Memory B cell (primary cell): ENCODE results near the gene CHRM2.

ENCODE experiments used
- ATAC-seq: fragments of 150-1000 bp; cut with Tn5 transposase; 2 replicates; pipeline ENCODE4 v1.10.0; 2021; ENCODE audit warnings: low read depth, mild to moderate bottlenecking, moderate library complexity
- DNase-seq, 2 donors: peaks; one replicate each; pipeline ENCODE4 v3.0.0; 2022; ENCODE audit warnings: low spot score in 2 of 2
- H3K27ac Mint-ChIP-seq: one replicate; pipeline ENCODE4 v1.8.0; 2022; ENCODE audit warnings: mild to moderate bottlenecking, moderate library complexity, mixed read lengths
- H3K27me3 Mint-ChIP-seq: one replicate; pipeline ENCODE4 v1.8.0; 2022; ENCODE audit warnings: mixed read lengths
- H3K36me3 Mint-ChIP-seq: one replicate; pipeline ENCODE4 v1.8.0; 2022; ENCODE audit warnings: mild to moderate bottlenecking, mixed read lengths
- H3K4me1 Mint-ChIP-seq: one replicate; pipeline ENCODE4 v1.8.0; 2022; ENCODE audit warnings: mixed read lengths
- H3K4me3 Mint-ChIP-seq: one replicate; pipeline ENCODE4 v1.8.0; 2022; ENCODE audit warnings: mild to moderate bottlenecking, moderate library complexity, mixed read lengths
- H3K9me3 Mint-ChIP-seq: one replicate; pipeline ENCODE4 v1.8.0; 2022; ENCODE audit warnings: mixed read lengths

Gene CHRM2

DNA sequence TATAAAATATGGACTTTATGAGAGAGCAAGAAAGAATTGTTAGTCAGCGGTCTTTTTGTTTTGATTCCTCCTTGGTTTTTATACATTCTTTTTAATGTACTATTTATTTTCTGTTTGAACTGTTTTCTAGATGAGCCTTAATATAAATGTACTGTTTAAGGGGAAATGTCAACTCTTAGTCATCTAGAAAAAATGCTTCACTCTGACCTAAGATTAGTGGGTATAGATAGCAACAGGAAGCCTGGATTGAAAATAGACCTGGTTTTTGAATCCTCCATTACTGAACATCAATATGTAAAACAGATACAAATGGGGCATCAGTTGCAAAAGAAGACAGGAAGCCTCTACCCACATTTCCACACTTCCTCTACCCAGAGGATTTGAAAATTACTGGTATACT lies 87.8 kb downstream of the CHRM2 start:
- Mint-ChIP-seq H3K36me3 (no peaks in the 10 kb centered on the region), H3K4me3 (no peak overlapping the region), H3K27ac (no peak overlapping the region), H3K4me1 (no peaks in the 10 kb centered on the region), H3K27me3 (no peaks in the 10 kb centered on the region), H3K9me3 (peaks cover 8% of the 10 kb centered on the region)
- DNase-seq (no peak), ATAC-seq (no peak)

DNA sequence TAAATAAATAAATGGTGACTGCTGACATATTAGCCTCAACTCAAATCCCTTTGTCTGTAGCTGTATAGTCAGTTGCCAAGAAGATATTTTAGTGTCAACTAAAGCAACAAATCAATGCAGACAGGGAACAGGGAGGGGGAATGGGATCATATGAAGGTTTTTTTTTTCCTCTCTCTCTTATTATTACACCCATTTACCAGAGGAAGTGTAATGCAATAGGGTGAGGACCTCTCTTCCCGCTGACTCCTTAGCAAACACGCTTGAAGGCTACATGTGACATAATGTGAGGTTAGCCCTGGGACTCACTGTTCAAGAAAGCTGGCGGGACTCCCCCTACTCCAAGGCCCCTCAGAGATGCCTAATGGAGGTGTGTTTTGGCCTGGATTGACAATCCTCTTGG lies 88.2 kb downstream of the CHRM2 start:
- no peak overlapping the region for H3K4me3 Mint-ChIP-seq
- no peaks in the 10 kb centered on the region for H3K27me3 Mint-ChIP-seq
- DNase-seq (no peak), ATAC-seq (no peak)
- no peaks in the 10 kb centered on the region for H3K4me1 Mint-ChIP-seq
- H3K9me3 Mint-ChIP-seq, result peaks cover 10% of the 10 kb centered on the region
- H3K27ac Mint-ChIP-seq, result no peak overlapping the region
- H3K36me3 Mint-ChIP-seq, result no peaks in the 10 kb centered on the region

DNA sequence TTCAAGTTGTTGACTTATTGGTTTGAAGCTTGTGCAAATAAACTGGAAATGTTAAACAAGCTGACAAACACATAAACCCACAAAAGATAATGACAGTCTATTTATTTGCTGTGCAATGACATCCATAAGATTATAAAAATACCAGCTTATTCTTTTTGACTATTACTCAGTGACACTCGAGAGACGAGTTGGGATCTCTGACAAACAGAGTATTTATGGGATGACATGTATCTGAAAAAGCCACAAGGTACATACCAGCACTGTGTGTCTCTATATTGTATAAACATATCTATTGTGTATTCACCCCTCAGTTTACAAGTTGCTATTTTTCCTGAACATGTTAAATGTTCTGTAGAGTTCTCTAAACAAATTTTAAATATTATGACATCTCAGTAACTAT lies 88.9 kb downstream of the CHRM2 start:
- no peak for ATAC-seq
- Mint-ChIP-seq H3K9me3 (peaks cover 7% of the 10 kb centered on the region), H3K4me1 (no peaks in the 10 kb centered on the region), H3K4me3 (no peak overlapping the region), H3K27ac (no peak overlapping the region), H3K27me3 (no peaks in the 10 kb centered on the region), H3K36me3 (no peaks in the 10 kb centered on the region)
- DNase-seq, result no peak

DNA sequence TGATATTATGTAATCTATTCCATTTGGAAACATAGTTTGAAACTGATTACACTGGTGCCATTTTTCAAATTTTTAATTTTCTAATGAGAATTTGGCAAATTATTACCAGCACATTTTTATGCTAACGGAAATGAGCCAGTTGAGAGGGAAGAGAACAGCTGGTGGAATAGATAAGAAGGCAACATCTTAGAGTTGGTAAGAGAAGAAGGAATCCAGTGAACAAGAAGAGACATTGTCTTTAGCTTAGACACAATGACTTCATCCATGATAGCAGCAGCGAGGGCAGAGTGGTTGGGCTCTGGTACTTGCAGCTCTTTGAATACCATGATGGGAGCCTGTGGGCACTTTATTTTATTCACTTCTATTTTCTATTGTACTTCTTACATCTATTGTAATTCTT lies 89.6 kb downstream of the CHRM2 start:
- Mint-ChIP-seq H3K9me3 (peaks cover 4% of the 10 kb centered on the region), H3K27ac (no peak overlapping the region), H3K4me3 (no peak overlapping the region), H3K27me3 (no peaks in the 10 kb centered on the region), H3K4me1 (no peaks in the 10 kb centered on the region), H3K36me3 (no peaks in the 10 kb centered on the region)
- DNase-seq (no peak), ATAC-seq (no peak)

DNA sequence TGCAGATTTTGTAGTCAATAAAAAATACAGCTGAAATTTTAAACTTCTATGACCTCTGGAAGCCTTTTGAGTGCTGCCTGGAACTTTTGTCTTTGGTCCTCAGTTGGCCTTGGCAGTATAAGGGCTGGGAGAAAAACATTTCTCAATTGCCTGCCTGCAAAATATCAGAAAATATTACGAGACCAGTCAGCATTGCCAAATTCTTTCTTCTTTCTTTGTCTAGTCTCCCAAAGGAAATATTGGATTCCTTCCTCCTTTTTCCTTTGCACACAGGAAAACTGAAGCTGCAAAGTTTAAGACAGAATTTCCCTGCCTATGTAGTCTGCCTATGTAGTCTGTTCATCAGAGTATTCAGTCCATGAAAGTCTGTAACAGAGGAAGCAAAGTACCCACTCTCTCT lies 95.9 kb downstream of the CHRM2 start:
- H3K36me3 Mint-ChIP-seq, result no peaks in the 10 kb centered on the region
- ATAC-seq (no peak), DNase-seq (no peak)
- no peaks in the 10 kb centered on the region for H3K4me1 Mint-ChIP-seq
- H3K27ac Mint-ChIP-seq, result no peak overlapping the region
- H3K9me3 Mint-ChIP-seq, result peaks cover 2% of the 10 kb centered on the region
- H3K27me3 Mint-ChIP-seq, result no peaks in the 10 kb centered on the region
- H3K4me3 Mint-ChIP-seq, result no peak overlapping the region

DNA sequence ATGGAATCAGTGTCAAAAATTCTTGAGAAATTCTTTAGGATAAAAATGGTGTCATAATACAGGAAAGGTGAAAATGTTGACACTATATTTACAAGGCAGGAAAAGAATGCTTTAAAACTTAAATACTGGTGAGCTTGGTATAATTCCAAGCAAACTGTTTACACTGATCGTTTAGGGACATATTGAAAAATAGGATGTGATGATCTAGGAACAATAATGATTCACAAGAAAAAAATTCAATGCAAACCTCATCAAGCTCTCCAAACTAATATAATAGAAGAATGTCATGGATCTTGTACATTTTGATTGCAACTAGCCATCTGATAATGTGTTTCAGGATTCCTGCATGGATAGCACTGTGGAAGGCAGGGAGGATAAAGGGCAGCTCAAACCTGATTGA lies 98.4 kb downstream of the CHRM2 start:
- H3K4me1 Mint-ChIP-seq, result no peaks in the 10 kb centered on the region
- no peaks in the 10 kb centered on the region for H3K27me3 Mint-ChIP-seq
- H3K4me3 Mint-ChIP-seq, result no peak overlapping the region
- H3K9me3 Mint-ChIP-seq, result peaks cover 2% of the 10 kb centered on the region
- no peak overlapping the region for H3K27ac Mint-ChIP-seq
- ATAC-seq (no peak), DNase-seq (no peak)
- no peaks in the 10 kb centered on the region for H3K36me3 Mint-ChIP-seq

DNA sequence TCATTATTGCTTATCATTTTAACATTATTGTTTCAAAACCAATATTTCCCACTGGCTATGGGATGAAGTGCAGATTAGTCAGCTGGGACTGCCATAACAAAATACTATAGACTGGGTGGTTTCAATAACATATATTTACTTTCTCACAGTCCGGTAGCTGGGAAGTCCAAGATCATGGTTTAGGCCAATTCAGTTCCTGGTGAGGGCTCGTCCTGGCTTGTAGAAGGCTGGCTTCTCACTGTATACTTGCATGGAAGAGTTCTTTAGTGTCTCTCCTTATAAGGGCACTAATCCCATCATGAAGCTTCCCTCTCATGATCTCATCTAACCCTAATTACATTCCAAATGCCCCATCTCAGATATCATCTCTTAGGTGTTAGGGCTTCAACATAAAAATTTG lies 101.3 kb downstream of the CHRM2 start:
- Mint-ChIP-seq H3K27ac (no peak overlapping the region), H3K4me1 (no peaks in the 10 kb centered on the region), H3K36me3 (no peaks in the 10 kb centered on the region), H3K4me3 (no peak overlapping the region), H3K9me3 (peaks cover 5% of the 10 kb centered on the region), H3K27me3 (no peaks in the 10 kb centered on the region)
- DNase-seq (no peak), ATAC-seq (no peak)

DNA sequence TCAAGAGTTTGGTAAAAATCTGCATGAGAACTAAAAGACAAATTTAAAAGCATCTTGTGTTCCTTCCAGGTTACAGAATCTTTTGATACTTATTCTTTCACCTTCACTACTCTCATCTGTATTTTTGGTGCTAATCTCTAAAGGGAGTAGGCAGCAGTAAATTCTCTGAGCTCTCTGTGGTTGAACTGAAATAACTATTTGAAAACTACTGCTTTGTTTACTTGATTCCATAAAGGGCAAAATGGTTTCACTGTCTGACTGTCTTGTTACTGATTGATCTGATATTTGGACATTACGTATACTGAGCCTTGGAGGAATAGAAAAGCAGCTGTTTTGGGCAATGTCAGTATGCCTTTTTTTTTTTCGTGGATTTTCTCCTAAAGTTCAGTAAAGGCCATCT lies 103.3 kb downstream of the CHRM2 start:
- Mint-ChIP-seq H3K4me3 (no peak overlapping the region), H3K4me1 (no peaks in the 10 kb centered on the region), H3K9me3 (peaks cover 5% of the 10 kb centered on the region), H3K27ac (no peak overlapping the region), H3K36me3 (no peaks in the 10 kb centered on the region), H3K27me3 (no peaks in the 10 kb centered on the region)
- DNase-seq (no peak), ATAC-seq (no peak)

DNA sequence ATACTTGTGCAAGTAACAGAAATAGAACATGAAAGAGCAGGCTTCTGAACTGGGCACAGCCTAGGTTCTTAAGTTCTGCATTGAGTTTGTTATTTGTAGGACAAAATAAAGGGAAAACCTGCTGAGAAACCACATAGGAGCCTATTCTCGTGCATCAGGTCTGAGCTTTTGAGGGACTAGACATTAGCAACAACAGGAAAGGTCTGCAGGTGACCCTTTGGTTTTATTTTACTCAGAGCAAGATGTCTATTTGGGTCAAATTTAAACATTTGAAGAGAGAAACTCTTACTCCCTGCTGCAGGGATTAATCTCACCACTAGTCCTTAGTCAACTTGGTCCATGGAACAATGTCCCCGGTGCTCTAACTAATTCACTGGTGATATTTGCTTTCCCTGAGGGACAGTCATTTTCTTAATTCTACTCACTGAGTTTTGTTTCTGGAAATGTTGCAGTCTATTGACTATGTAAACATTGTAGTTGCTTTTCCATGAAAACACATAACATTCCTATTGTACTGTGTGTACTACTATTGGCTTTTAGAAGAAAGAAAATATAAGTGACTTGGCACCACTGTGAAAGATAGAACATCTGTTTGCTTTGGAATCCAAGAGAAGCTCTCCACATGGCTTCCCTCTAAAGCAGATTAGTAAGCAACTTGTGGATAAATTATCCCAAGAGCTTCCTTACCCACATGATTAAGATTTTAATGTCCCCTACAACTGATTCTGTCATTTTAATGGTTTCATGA lies 108.2 kb downstream of the CHRM2 start:
- Mint-ChIP-seq H3K36me3 (no peaks in the 10 kb centered on the region), H3K9me3 (peaks cover 7% of the 10 kb centered on the region), H3K27me3 (no peaks in the 10 kb centered on the region)

DNA sequence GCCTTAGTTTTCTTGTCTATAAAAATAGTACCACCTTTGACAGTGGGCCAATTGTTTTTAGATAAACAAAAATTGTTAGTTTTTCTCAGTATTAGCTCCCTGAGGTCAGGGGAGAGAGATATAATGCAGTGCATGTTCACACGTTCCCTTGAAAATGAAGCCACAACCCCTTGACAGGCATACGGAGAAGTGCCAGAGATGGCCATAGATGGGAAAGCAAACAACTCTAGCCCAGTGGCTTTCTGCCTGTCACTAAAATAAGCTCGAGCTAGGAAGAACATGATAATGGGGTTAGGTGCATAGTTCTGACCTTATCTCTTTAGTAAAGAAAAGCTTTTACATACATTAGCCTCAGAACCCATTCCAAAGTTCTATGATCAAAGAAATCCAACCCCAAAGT lies 124.9 kb downstream of the CHRM2 start:
- DNase-seq, result no peak
- H3K4me3 Mint-ChIP-seq, result no peak overlapping the region
- no peak for ATAC-seq
- H3K36me3 Mint-ChIP-seq, result no peaks in the 10 kb centered on the region
- H3K4me1 Mint-ChIP-seq, result no peaks in the 10 kb centered on the region
- H3K9me3 Mint-ChIP-seq, result peaks cover 5% of the 10 kb centered on the region
- no peak overlapping the region for H3K27ac Mint-ChIP-seq
- no peaks in the 10 kb centered on the region for H3K27me3 Mint-ChIP-seq

More for the DNA sequence above, 108.2 kb downstream of the CHRM2 start:
- Mint-ChIP-seq H3K4me3 (no peak overlapping the region), H3K4me1 (no peaks in the 10 kb centered on the region), H3K27ac (no peak overlapping the region)
- no peak for DNase-seq
- no peak for ATAC-seq

DNA sequence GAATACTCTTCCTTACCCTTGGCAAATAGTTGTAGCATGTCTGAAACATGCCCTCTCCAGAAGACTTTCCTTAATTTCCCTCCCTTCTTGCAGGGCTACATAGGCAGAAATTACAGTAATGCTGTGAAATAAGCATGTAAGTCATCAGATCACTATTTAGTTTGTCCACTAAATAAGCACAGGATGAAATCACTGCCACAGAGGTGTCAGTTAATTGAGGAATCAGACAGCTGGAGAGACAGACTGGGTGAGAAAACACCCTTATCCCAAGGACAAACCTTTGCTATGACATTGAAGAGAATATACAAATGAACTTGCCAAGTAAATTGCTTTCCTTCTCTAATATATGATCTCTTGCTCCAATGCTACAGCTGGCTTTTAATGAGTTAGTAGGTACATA lies 129.3 kb downstream of the CHRM2 start:
- H3K9me3 Mint-ChIP-seq, result peaks cover 1% of the 10 kb centered on the region
- no peak overlapping the region for H3K4me3 Mint-ChIP-seq
- DNase-seq (no peak), ATAC-seq (no peak)
- no peak overlapping the region for H3K27ac Mint-ChIP-seq
- no peaks in the 10 kb centered on the region for H3K27me3 Mint-ChIP-seq
- H3K4me1 Mint-ChIP-seq, result no peaks in the 10 kb centered on the region
- no peaks in the 10 kb centered on the region for H3K36me3 Mint-ChIP-seq

DNA sequence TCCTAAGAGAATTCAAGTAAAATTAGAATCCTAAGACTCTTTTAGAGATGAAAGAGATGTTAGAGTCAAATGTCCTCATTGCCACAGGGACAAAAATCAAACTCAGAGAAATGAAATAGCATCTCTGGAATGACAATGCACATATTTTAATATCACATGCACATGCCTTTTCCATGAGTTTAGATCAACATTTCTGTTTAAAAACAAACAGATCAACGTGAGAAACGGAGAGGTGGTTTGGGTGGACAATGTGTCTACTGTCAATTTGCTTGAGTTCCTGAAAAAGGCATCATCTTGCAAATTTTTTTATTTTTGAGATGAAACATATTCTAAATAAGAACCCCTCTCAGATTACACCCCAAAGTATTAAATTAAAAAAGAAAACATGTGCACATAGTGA lies 130.0 kb downstream of the CHRM2 start:
- Mint-ChIP-seq H3K27me3 (no peaks in the 10 kb centered on the region), H3K4me1 (no peaks in the 10 kb centered on the region), H3K36me3 (no peaks in the 10 kb centered on the region), H3K4me3 (no peak overlapping the region), H3K27ac (no peak overlapping the region), H3K9me3 (no peaks in the 10 kb centered on the region)
- no peak for DNase-seq
- ATAC-seq, result no peak

DNA sequence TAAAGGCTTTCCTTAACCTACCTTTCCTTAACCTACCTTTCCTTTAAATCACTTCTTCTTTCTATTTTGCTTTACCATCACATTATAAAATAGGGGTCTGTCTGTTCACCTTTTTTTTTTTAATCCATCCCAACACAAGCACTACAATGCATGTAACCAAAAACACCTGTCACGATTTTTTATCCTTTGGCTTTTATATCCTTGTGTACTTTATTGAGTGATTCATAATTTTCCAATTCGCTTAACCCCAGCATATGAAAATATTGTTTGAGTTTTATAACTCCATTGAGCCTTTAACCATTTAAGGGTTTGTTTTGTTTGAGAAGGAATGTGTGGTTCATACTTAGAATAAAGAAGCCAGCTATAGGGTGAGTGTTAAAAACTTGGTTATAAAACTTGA lies 132.2 kb downstream of the CHRM2 start:
- ATAC-seq (no peak), DNase-seq (no peak)
- no peak overlapping the region for H3K27ac Mint-ChIP-seq
- H3K27me3 Mint-ChIP-seq, result no peaks in the 10 kb centered on the region
- no peaks in the 10 kb centered on the region for H3K36me3 Mint-ChIP-seq
- H3K4me1 Mint-ChIP-seq, result no peaks in the 10 kb centered on the region
- no peak overlapping the region for H3K4me3 Mint-ChIP-seq
- peaks cover 2% of the 10 kb centered on the region for H3K9me3 Mint-ChIP-seq

DNA sequence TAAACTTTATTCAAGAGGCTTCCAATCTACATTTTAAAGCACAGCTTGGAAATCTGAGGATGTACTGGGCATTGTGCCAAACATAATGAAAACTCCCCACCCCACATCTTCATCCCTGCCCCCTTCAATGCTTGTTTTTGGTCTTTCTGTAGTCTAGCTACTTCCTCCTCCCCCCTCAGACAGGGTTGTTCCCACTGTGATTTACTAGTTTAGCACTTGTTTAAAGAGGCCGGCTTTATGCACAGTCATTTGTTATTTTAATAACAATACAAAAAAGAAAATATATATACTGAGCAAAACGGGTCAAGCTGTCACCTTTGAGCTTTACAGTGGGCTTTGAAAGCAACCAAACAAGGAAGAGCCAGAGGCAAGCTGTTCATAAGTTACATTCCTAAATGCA lies 132.6 kb downstream of the CHRM2 start:
- Mint-ChIP-seq H3K27ac (no peak overlapping the region), H3K27me3 (no peaks in the 10 kb centered on the region), H3K4me3 (no peak overlapping the region), H3K4me1 (no peaks in the 10 kb centered on the region), H3K9me3 (peaks cover 4% of the 10 kb centered on the region), H3K36me3 (no peaks in the 10 kb centered on the region)
- no peak for ATAC-seq
- DNase-seq, result no peak

DNA sequence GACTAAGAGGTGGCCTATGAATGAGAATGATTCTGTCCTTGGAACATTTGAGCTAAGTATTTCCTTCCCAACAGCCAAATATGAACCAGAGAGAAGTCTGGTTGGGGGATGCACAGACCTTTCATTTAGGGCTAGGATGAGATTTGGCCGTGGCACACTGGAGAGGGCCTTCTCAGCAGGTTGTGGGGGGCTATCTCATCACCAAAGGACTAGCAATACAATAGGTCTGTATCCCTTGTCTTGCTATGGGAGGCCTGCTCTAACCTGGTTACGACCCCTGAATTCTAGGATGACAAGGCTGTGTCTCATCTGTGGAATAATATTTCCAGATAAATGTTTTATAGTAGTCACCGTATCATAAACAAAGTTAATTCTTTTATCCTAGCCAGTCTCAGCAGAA lies 133.0 kb downstream of the CHRM2 start:
- peaks cover 4% of the 10 kb centered on the region for H3K9me3 Mint-ChIP-seq

More for the DNA sequence above, 133.0 kb downstream of the CHRM2 start:
- Mint-ChIP-seq H3K27me3 (no peaks in the 10 kb centered on the region), H3K27ac (no peak overlapping the region), H3K4me3 (no peak overlapping the region), H3K4me1 (no peaks in the 10 kb centered on the region), H3K36me3 (no peaks in the 10 kb centered on the region)
- no peak for DNase-seq
- ATAC-seq, result no peak
